ENCODE data around the gene UNK.
A peak's percentile ranks its signal among the peaks of the same experiment; 100 is the strongest.
"Not testable (repeated sequence)": the region's sequence is repeated elsewhere in the genome, so short reads cannot be mapped to it uniquely, and the experiment has no call there.

The UNK gene

GRCh38 chr17:75854101-75854748 lies 69.6 kb downstream of the UNK start:
- no peak for DNase-seq (ENCODE audit: low spot score)

DNA sequence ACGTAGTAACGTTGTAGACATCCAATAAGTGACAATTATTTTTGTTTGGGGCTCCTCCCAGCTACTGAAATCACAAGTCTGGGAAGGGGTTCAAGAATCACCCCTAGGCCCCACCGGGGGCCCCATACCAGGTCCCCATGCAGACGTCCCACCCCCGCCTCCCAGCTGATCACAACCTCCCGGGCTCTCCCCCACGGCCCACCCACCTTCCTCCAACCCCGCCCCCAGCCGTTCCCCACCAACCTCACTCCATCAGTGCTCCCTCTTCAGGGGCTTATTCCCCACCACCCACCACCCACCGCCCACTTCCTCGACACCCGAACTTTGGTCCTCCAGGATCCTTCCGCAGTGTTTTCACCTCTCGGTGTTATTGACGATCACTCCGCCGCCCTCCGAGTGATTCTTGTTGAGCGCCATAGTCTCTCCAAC lies 70.3 kb downstream of the UNK start:
- no peak for DNase-seq (ENCODE audit: low spot score)

DNA sequence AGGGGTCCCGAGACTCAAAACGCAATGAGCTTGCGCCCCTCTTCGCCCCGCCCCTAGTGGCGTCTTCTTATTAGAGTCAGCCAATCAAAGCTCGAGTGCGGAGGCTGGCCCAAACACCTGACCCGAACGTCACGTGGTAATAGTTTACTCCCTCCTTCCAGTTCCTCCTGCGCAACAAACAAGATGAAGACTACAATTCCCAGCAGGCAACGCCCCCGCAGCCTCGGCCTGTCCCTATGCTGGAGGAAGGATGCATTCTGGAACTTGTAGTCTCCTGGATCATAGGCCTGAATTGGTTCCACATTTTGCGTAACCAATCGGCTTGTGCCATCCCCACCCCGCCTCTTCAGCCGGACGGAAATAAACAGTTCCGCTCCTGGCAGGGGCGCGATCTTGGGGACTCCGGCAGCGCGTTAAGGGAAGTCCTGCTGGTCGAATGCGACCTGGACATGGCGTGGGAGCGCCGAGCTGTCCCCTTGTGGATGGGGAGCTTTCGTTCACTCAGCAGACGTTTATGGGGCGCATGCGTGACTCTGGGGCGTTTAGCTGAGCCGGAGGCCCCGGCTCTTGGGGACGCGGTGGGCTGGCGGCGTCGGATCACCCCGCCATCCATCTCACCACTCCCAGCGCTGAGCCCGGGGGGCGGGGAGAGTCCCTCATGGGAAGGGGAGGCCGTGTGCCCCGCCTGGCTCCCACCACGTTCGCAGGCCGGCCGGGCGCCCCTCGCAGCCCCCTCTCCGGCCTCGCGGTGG lies 70.9 kb downstream of the UNK start, which contains the start of gene WBP2:
Gene WBP2 (minus strand): TSS at position 26 of the 752 bp plus-strand sequence. CDS start 38 bp downstream, outside the sequence.
- peak; percentile 100 for DNase-seq (ENCODE audit: low spot score)

- DNase-seq (ENCODE audit: low spot score) = no peak
Observed at GRCh38 chr17:75856062-75856756, 71.6 kb downstream of the UNK start.

DNA sequence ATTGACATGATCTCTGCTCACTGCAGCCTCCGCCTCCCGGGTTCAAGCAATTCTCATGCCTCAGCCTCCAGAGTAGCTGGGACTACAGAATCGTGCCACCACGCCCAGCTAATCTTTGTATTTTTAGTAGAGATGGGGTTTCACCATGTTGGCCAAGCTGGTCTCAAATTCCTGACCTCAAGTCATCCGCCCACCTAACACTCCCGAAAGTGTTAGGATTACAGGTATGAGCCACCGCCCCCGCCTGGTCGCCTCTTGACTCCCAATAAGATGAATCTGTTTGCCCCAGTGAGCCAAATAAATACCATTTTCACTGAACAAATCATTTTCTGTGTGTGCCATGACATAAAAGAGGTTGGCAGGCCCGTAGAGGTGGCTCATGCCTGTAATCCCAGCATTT lies 74.8 kb downstream of the UNK start:
- DNase-seq (ENCODE audit: low spot score) = not testable (repeated sequence)

DNA sequence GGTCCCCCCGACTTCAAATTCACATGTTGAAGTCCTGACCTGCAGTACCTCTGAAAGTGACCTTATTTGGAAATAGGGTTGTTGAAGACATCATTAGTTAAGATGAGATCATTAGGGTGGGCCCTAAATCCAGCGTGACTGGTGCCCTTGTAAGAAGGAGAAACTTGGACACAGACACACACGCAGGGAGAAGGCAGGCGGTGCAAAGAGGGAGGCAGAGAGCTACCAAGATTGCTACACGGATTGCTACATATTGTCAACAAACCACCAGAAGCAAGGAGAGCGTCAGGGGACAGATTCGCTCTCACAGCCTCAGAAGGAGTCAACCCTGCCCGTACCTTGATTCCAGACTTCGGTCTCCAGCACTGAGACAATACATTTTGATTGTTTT lies 77.3 kb downstream of the UNK start:
- no peak for DNase-seq (ENCODE audit: low spot score)

GRCh38 chr17:75864448-75864871 lies 79.9 kb downstream of the UNK start:
- DNase-seq (ENCODE audit: low spot score) = no peak

- DNase-seq (ENCODE audit: low spot score) = not testable (repeated sequence)
Observed at GRCh38 chr17:75864887-75865286, 80.3 kb downstream of the UNK start.

- not testable (repeated sequence) for DNase-seq (ENCODE audit: low spot score)
Observed at GRCh38 chr17:75865404-75866188, 81.0 kb downstream of the UNK start.

- DNase-seq (ENCODE audit: low spot score) = not testable (repeated sequence)
Observed at GRCh38 chr17:75868730-75869281, 84.2 kb downstream of the UNK start.

DNA sequence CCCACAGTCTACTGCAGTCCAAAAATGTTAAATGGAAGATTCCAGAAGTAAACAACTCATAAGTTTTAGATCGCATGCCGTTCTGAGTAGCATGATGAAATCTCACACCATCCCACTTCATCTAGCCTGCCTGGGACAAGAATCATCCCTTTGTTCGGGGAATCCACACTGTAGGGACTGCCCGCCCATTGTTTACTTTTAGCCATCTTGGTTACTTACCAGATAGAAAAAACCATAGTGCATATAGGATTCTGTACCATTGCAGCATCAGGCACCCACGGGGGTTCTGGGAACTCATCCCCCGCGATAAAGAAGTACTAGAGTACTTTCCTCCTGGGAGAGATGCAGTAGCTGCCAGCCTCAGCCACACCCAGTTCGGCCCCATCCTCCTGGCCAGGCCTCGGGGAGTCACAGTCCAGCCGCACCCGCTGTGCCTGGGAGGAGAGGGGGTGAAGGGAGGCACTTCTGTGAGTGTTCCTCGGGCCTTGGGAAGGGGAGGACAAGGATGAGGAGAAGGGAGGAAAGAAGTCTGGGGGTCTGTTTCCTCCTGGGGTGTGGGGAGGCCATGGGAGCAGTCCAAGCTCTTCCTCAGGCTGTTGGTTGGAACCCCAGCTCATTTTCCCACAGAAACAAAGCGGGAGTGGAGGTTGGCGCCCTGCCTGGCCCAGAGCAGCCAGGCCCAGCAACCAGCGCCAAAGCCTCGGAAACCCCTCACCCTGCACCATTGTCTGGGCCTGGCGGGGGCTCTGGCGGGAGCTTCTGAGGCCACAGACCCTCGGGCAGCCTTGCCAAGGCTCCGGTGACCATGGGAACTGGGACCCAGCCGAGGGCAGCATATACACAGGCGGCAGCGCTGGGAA lies 84.9 kb downstream of the UNK start:
- DNase-seq (ENCODE audit: low spot score) = peak; percentile 94

GRCh38 chr17:75870228-75870627 lies 85.6 kb downstream of the UNK start:
- DNase-seq (ENCODE audit: low spot score) = not testable (repeated sequence)

DNA sequence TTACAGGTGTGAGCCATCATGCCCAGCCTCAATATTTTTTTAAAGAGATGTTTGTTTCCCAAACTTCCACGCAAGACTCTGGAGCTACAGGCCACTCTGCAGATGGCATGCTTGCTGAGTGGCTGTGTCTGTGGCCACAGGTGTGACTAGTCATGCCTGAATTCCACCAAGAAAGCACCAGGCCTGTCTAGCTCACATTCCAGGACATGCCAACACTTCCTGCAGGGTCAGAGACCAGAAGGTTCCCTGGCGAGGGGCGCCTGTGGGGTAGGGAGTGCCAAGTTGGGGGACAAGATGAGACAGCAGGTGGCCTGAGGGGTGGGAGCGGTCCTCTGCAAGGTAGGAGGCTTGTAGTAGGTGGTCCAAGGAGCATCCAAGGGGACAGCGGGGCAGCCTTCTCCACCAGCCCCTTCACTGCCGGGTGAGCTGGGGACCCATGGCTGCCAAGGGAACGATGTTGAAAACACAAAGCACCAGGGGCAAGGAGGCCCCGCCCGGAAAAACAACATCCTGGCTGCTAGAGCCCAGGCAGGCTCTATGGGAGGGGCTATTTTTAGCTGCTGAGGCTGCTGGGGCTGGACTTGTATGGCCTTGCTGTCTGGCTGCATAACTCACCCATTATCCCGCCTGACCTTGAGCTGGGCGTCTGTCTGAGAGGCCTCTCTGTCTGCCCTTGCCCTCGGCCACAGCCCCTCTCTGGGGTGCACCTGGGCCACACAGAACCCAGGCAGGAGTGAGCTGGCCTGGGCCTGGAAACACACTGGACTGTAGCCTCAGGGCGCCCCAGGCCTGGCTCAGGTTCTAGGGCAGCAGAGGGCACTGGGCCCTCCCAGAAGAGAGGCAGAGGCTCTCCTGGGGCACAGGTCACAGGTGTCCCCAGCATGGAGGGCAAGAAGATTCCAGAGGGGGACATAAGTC lies 88.1 kb downstream of the UNK start:
- peak; percentile 81 for DNase-seq (ENCODE audit: low spot score)

GRCh38 chr17:75873587-75874322 lies 89.1 kb downstream of the UNK start:
- no peak for DNase-seq (ENCODE audit: low spot score)

DNA sequence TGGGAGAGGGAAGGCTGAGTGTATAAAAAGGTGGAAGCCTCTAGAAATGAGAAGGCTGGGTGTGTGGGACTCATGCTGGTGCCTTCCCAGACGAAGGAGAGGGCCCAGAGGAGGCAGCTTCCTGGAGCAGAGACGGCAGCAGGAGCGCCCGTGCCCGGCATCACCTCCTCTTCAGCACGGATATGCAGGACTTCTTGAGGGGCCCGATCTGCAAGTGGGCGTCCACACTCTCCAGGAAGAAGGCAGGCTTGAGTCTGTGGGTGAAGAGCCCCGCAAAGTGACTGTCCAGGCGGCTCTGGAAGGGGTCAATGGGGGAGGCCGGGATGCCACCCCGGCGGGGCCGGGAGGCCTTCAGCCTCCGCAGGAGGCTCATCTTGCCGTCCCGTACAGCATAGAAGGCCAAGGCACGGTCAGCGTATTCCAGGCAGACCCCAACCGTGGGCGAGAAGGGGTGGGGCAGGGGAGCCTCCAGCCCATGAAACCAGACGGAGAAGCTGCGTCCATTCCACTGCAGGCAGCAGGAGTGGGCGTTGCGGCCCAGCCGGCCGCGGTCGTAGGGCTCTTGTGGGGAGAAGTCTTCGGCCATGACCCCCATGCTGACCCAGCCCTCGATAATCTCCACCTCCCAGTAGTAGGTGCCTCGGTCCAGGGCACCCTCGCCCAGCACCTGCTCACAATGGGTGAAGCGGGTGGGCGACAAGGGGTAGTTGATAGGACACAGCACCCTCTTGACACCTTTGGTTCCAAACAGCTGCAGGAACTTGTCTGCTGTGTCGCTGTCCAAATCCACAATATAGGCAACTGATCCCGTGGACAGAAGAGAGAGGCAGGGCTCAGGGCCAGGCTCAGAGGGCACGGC lies 89.9 kb downstream of the UNK start:
- DNase-seq (ENCODE audit: low spot score) = no peak

Measured in COLO829 (cell line).